HEK293T (cell line): Measurements from ENCODE around the gene ZMYM4.

ENCODE experiments used
- BHLHE40 ChIP-seq: fragments of 450-650 bp; IDR thresholded peaks from 2 replicates; pipeline ENCODE4 v1.6.1; 2016; ENCODE audit warnings: mild to moderate bottlenecking, moderate library complexity, borderline replicate concordance
- ELF4 ChIP-seq: fragments of 450-650 bp; IDR thresholded peaks from 2 replicates; pipeline ENCODE4 v1.6.1; 2017; ENCODE audit warnings: antibody characterized with exemption
- FOXK2 ChIP-seq: fragments of 450-650 bp; IDR thresholded peaks from 2 replicates; pipeline ENCODE4 v1.6.1; 2016; ENCODE audit warnings: mild to moderate bottlenecking
- FOXM1 ChIP-seq: fragments of 450-650 bp; IDR thresholded peaks from 2 replicates; pipeline ENCODE4 v1.6.1; 2017; ENCODE audit warnings: mild to moderate bottlenecking, borderline replicate concordance
- HDGF ChIP-seq: fragments of 450-650 bp; IDR thresholded peaks from 2 replicates; pipeline ENCODE4 v1.6.1; 2017; ENCODE audit warnings: antibody characterized with exemption, borderline replicate concordance
- NFRKB ChIP-seq: fragments of 450-650 bp; IDR thresholded peaks from 2 replicates; pipeline ENCODE4 v1.6.1; 2016; ENCODE audit warnings: mild to moderate bottlenecking, moderate library complexity
- SUZ12 ChIP-seq: fragments of 450-650 bp; IDR thresholded peaks from 2 replicates; pipeline ENCODE4 v1.6.1; 2016; ENCODE audit warnings: mild to moderate bottlenecking
- TARDBP ChIP-seq: fragments of 450-650 bp; IDR thresholded peaks from 2 replicates; pipeline ENCODE4 v1.6.1; 2016
- ZNF384 ChIP-seq: fragments of 450-650 bp; IDR thresholded peaks from 2 replicates; pipeline ENCODE4 v1.6.1; 2016
- TF ChIP-seq, protein P1 (sequence below): fragments of 450-650 bp; IDR thresholded peaks from 2 replicates; pipeline ENCODE4 v1.6.1; 2016

- TF ChIP-seq FOXM1, result no peak
- no peak for TF ChIP-seq NFRKB
- no peak for TF ChIP-seq HDGF
- TF ChIP-seq TARDBP, result no peak
- no peak for TF ChIP-seq SUZ12
- TF ChIP-seq, protein P1, sequence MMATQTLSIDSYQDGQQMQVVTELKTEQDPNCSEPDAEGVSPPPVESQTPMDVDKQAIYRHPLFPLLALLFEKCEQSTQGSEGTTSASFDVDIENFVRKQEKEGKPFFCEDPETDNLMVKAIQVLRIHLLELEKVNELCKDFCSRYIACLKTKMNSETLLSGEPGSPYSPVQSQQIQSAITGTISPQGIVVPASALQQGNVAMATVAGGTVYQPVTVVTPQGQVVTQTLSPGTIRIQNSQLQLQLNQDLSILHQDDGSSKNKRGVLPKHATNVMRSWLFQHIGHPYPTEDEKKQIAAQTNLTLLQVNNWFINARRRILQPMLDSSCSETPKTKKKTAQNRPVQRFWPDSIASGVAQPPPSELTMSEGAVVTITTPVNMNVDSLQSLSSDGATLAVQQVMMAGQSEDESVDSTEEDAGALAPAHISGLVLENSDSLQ, result no peak
- TF ChIP-seq BHLHE40, result no peak
- no peak for TF ChIP-seq FOXK2
- TF ChIP-seq ELF4, result no peak
- TF ChIP-seq ZNF384, result no peak
Measured at GRCh38 chr1:35278886-35279554, 10.5 kb downstream of the ZMYM4 start.
